ENCODE measurements around the gene RNPEPL1.
A peak's percentile ranks its signal among the peaks of the same experiment; 100 is the strongest.
"Not testable (repeated sequence)": the region's sequence is repeated elsewhere in the genome, so short reads cannot be mapped to it uniquely, and the experiment has no call there.

Gene RNPEPL1

GRCh38 chr2:240615820-240616547 is 47.7 kb downstream of the RNPEPL1 start:
- no peaks in the 10 kb centered on the region for H3K27me3 Mint-ChIP-seq
- intact Hi-C loops (cut with micrococcal nuclease), result no loop called here
- no peaks in the 10 kb centered on the region for H3K9me3 Mint-ChIP-seq

GRCh38 chr2:240616860-240617666 is 48.8 kb downstream of the RNPEPL1 start:
- H3K36me3 Mint-ChIP-seq (ENCODE audit: low read depth); H3K9me3 Mint-ChIP-seq; H3K4me3 Mint-ChIP-seq; intact Hi-C loops (cut with micrococcal nuclease); H3K27me3 Mint-ChIP-seq: not testable (repeated sequence)
- H3K27ac Mint-ChIP-seq, result peak overlapping the region; percentile 38
- peaks cover 35% of the 10 kb centered on the region for H3K4me1 Mint-ChIP-seq (ENCODE audit: low read depth)

More at GRCh38 chr2:240615820-240616547, 47.7 kb downstream of the RNPEPL1 start:
- no peak overlapping the region for H3K4me3 Mint-ChIP-seq
- H3K4me1 Mint-ChIP-seq (ENCODE audit: low read depth), result peaks cover 25% of the 10 kb centered on the region
- H3K27ac Mint-ChIP-seq, result peak overlapping the region; percentile 38
- H3K36me3 Mint-ChIP-seq (ENCODE audit: low read depth), result no peaks in the 10 kb centered on the region

DNA sequence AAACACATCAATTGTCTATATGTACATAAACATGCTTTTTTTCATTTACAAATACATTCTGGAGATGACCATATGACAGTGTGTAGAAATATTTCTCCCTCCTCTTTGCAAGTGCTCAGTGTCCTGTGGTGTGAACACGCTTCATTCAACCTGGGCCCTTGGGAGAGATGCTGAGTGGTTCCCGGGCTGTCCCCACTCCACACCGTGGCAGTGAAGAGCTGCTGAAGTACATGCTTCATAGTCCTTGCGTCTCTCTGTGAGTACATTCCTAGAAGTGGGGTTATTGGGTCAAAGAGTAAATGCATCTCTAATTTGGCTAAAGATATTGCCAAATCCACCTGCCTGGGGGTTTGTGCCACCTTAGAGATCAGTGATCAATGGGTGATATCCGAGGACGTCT is 50.5 kb downstream of the RNPEPL1 start:
- H3K27ac Mint-ChIP-seq, result peak overlapping the region; percentile 96
- no peaks in the 10 kb centered on the region for H3K36me3 Mint-ChIP-seq (ENCODE audit: low read depth)
- H3K9me3 Mint-ChIP-seq, result no peaks in the 10 kb centered on the region
- H3K4me3 Mint-ChIP-seq, result no peak overlapping the region
- intact Hi-C loops (cut with micrococcal nuclease), result no loop called here
- no peaks in the 10 kb centered on the region for H3K27me3 Mint-ChIP-seq
- peaks cover 50% of the 10 kb centered on the region for H3K4me1 Mint-ChIP-seq (ENCODE audit: low read depth)

- Mint-ChIP-seq H3K9me3 (no peaks in the 10 kb centered on the region), H3K27ac (peak overlapping the region; percentile 96), H3K4me1 (ENCODE audit: low read depth) (peaks cover 59% of the 10 kb centered on the region), H3K4me3 (peak overlapping the region; percentile 77), H3K36me3 (ENCODE audit: low read depth) (no peaks in the 10 kb centered on the region), H3K27me3 (no peaks in the 10 kb centered on the region)
- intact Hi-C loops (cut with micrococcal nuclease), result no loop called here
Measured at GRCh38 chr2:240619506-240620148, 51.3 kb downstream of the RNPEPL1 start.

- H3K4me3 Mint-ChIP-seq, result peak overlapping the region; percentile 77
- H3K27ac Mint-ChIP-seq, result peak overlapping the region; percentile 96
- intact Hi-C loops (cut with micrococcal nuclease), result no loop called here
Measured at GRCh38 chr2:240620149-240620731, 52.0 kb downstream of the RNPEPL1 start.

DNA sequence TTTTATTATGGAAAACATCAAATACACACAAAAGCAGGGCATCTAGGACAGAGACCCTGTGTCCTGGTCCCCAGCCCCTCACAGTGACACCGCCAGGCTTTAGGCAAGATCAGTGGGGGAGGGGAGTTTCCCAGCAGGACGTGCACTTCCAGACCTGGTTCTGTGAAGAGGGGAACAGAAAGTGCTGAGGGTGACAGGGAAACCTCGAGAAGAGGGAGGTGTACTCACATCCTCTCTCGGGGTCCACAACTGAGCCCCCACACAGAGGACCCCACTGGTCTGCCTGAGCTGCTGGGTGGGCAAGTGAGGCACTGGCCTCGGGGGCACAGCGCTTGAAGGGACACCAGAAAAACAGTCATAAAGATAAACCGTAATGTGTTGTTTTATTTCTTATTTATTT is 52.6 kb downstream of the RNPEPL1 start:
- peaks cover 69% of the 10 kb centered on the region for H3K4me1 Mint-ChIP-seq (ENCODE audit: low read depth)
- H3K36me3 Mint-ChIP-seq (ENCODE audit: low read depth), result peaks cover 8% of the 10 kb centered on the region
- H3K27me3 Mint-ChIP-seq, result no peaks in the 10 kb centered on the region
- peak overlapping the region; percentile 77 for H3K4me3 Mint-ChIP-seq
- H3K9me3 Mint-ChIP-seq, result no peaks in the 10 kb centered on the region
- intact Hi-C loops (cut with micrococcal nuclease), result no loop called here
- H3K27ac Mint-ChIP-seq, result peak overlapping the region; percentile 96

More at GRCh38 chr2:240620149-240620731, 52.0 kb downstream of the RNPEPL1 start:
- Mint-ChIP-seq H3K27me3 (no peaks in the 10 kb centered on the region), H3K36me3 (ENCODE audit: low read depth) (peaks cover 2% of the 10 kb centered on the region), H3K9me3 (no peaks in the 10 kb centered on the region), H3K4me1 (ENCODE audit: low read depth) (peaks cover 65% of the 10 kb centered on the region)

DNA sequence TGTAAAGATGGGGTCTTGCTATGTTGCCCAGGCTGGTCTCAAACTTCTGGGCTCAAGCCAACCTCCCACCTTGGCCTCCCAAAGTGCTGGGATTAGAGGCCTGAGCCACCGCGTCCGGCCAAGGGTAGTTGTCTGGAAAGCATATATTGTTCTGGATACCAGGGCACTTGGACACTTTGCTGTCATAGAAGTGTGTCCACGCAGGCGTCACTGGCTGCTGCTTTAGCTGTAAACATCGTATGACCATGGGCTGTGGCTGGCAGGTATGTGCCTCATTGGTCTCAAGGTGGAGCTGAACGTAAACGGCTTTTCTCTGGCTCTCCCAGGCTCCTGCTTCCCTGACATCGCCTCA is 53.8 kb downstream of the RNPEPL1 start:
- Mint-ChIP-seq H3K4me1 (ENCODE audit: low read depth) (peaks cover 79% of the 10 kb centered on the region), H3K27me3 (no peaks in the 10 kb centered on the region), H3K27ac (peak overlapping the region; percentile 96), H3K36me3 (ENCODE audit: low read depth) (peaks cover 18% of the 10 kb centered on the region), H3K4me3 (peak overlapping the region; percentile 7), H3K9me3 (no peaks in the 10 kb centered on the region)
- intact Hi-C loops (cut with micrococcal nuclease), result no loop called here

- intact Hi-C loops (cut with micrococcal nuclease), result no loop called here
- peaks cover 83% of the 10 kb centered on the region for H3K4me1 Mint-ChIP-seq (ENCODE audit: low read depth)
Measured at GRCh38 chr2:240622531-240623235, 54.4 kb downstream of the RNPEPL1 start.

GRCh38 chr2:240623531-240624010 is 55.3 kb downstream of the RNPEPL1 start:
- peak overlapping the region; percentile 96 for H3K27ac Mint-ChIP-seq
- peaks cover 92% of the 10 kb centered on the region for H3K4me1 Mint-ChIP-seq (ENCODE audit: low read depth)
- H3K27me3 Mint-ChIP-seq, result no peaks in the 10 kb centered on the region
- no peaks in the 10 kb centered on the region for H3K9me3 Mint-ChIP-seq
- H3K36me3 Mint-ChIP-seq (ENCODE audit: low read depth), result peaks cover 32% of the 10 kb centered on the region
- H3K4me3 Mint-ChIP-seq, result no peak overlapping the region
- intact Hi-C loops (cut with micrococcal nuclease), result no loop called here

More at GRCh38 chr2:240622531-240623235, 54.4 kb downstream of the RNPEPL1 start:
- H3K27me3 Mint-ChIP-seq, result no peaks in the 10 kb centered on the region
- H3K4me3 Mint-ChIP-seq, result peak overlapping the region; percentile 42
- peaks cover 23% of the 10 kb centered on the region for H3K36me3 Mint-ChIP-seq (ENCODE audit: low read depth)
- H3K27ac Mint-ChIP-seq, result peak overlapping the region; percentile 96
- no peaks in the 10 kb centered on the region for H3K9me3 Mint-ChIP-seq

GRCh38 chr2:240624011-240624949 is 56.0 kb downstream of the RNPEPL1 start:
- peaks cover 92% of the 10 kb centered on the region for H3K4me1 Mint-ChIP-seq (ENCODE audit: low read depth)
- peaks cover 39% of the 10 kb centered on the region for H3K36me3 Mint-ChIP-seq (ENCODE audit: low read depth)
- no peaks in the 10 kb centered on the region for H3K9me3 Mint-ChIP-seq
- peak overlapping the region; percentile 100 for H3K4me3 Mint-ChIP-seq
- H3K27ac Mint-ChIP-seq, result peak overlapping the region; percentile 96
- intact Hi-C loops (cut with micrococcal nuclease), result no loop called here
- no peaks in the 10 kb centered on the region for H3K27me3 Mint-ChIP-seq

- no peaks in the 10 kb centered on the region for H3K9me3 Mint-ChIP-seq
- peak within 1 kb of the TSS; percentile 96 for H3K27ac Mint-ChIP-seq
- H3K4me1 Mint-ChIP-seq (ENCODE audit: low read depth), result peaks cover 92% of the 10 kb centered on the region
- intact Hi-C loops (cut with micrococcal nuclease), result loop anchor here (1.0 to 5.0 kb wide), 2 partner anchors 14 to 58 kb away; partner anchors contain the start of gene RNPEPL1
- peak within 1 kb of the TSS; percentile 100 for H3K4me3 Mint-ChIP-seq
- H3K27me3 Mint-ChIP-seq, result no peaks in the 10 kb centered on the region
- peaks cover 47% of the 10 kb centered on the region for H3K36me3 Mint-ChIP-seq (ENCODE audit: low read depth)
Measured at GRCh38 chr2:240624950-240625621, 56.8 kb downstream of the RNPEPL1 start, which contains the start of gene GPR35. TSS of gene GPR35 (plus strand) at chr2:240625480. CDS start at chr2:240629953, 4,473 bp downstream.
